ENCODE data around the gene GALNT9. TPM values are rescaled to one million over a fixed set of nuclear protein-coding genes. Genes with fewer than 3 reads are reported as not detected.
"Not testable (repeated sequence)": the region's sequence is repeated elsewhere in the genome, so short reads cannot be mapped to it uniquely, and the experiment has no call there.

GALNT9 gene
- total RNA-seq, 1 donor from 2014 or later, result 1.6 TPM

DNA sequence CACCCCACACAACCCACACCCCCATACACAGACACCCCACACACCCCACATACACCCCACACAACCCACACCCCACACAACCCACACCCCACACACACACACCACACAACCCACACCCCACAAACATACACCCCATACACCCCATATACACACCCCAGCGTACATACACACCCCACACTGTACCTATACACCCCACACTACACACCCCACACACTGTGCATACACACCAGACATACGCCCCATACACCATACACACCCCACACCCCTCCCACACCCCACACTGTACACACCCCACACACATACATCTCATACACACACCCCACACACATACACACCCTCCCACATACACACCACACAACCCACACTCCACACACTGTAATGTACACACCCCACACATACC is 104.9 kb downstream of the GALNT9 start:
- no peak overlapping the region for H3K27ac Mint-ChIP-seq
- TF ChIP-seq, protein P1, sequence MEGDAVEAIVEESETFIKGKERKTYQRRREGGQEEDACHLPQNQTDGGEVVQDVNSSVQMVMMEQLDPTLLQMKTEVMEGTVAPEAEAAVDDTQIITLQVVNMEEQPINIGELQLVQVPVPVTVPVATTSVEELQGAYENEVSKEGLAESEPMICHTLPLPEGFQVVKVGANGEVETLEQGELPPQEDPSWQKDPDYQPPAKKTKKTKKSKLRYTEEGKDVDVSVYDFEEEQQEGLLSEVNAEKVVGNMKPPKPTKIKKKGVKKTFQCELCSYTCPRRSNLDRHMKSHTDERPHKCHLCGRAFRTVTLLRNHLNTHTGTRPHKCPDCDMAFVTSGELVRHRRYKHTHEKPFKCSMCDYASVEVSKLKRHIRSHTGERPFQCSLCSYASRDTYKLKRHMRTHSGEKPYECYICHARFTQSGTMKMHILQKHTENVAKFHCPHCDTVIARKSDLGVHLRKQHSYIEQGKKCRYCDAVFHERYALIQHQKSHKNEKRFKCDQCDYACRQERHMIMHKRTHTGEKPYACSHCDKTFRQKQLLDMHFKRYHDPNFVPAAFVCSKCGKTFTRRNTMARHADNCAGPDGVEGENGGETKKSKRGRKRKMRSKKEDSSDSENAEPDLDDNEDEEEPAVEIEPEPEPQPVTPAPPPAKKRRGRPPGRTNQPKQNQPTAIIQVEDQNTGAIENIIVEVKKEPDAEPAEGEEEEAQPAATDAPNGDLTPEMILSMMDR (conservative IDR thresholded peaks at IDR 0.05), result no peak
- DNase-seq (ENCODE audit: extremely low spot score, unreplicated experiment), result no peak
- H3K27me3 Mint-ChIP-seq, result peaks cover 25% of the 10 kb centered on the region
- H3K9me3 Mint-ChIP-seq, result no peaks in the 10 kb centered on the region
- no peaks in the 10 kb centered on the region for H3K36me3 Mint-ChIP-seq
- H3K4me1 Mint-ChIP-seq (ENCODE audit: unreplicated experiment), result peaks cover 6% of the 10 kb centered on the region
- no peak overlapping the region for H3K4me3 Mint-ChIP-seq

DNA sequence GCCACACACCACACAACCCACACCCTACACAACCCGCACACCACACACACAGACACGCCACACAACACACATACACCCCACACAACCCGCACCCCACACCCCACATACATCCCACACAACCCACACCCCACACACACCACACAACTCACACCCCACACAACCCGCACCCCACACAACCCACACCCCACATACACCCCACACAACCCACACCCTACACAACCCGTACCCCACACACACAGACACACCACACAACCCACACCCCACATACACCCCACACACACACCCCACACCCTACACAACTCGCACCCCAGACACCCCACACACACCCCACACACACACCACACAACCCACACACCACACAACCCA is 106.6 kb downstream of the GALNT9 start:
- Mint-ChIP-seq H3K27ac (no peak overlapping the region), H3K36me3 (no peaks in the 10 kb centered on the region), H3K4me3 (no peak overlapping the region), H3K9me3 (no peaks in the 10 kb centered on the region), H3K4me1 (ENCODE audit: unreplicated experiment) (peaks cover 6% of the 10 kb centered on the region), H3K27me3 (peaks cover 29% of the 10 kb centered on the region)
- DNase-seq (ENCODE audit: extremely low spot score, unreplicated experiment), result no peak
- TF ChIP-seq, protein P1 (conservative IDR thresholded peaks at IDR 0.05), result no peak

DNA sequence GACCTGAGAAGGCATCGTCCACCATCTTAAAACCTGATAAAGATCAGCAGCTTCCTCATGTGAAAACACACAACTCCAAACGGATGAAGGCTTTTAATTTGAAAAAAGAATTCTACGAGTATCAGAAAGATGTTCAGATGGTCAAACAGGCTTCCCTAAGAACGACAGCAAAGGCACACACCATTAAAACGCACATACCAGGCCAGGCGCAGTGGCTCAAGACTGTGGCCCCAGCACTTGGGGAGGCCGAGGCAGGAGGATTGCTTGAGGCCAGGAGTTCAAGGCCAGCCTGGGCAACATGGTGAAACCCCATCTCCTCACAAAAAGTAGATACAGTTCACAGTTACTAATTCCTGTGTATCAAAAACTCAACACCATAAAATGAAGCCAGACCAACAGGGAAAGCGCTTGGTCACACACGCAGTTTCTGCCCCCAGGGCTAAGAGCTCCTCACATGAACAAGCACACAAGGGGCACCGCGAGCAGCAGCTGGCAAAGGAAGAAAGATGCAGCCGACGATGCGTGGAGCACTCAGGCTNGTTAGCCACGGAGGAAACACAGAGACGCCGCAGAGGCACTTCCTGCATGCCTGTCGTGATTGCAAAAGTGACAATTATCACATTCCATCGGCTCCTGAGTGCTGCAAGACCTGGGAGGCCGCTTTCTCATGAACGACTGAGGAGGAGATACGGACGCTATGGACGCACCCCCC is 107.1 kb downstream of the GALNT9 start:
- Mint-ChIP-seq H3K4me3 (peak overlapping the region; percentile 50), H3K27me3 (peaks cover 35% of the 10 kb centered on the region), H3K27ac (peak overlapping the region; percentile 69), H3K4me1 (ENCODE audit: unreplicated experiment) (peaks cover 6% of the 10 kb centered on the region), H3K9me3 (no peaks in the 10 kb centered on the region), H3K36me3 (no peaks in the 10 kb centered on the region)
- DNase-seq (ENCODE audit: extremely low spot score, unreplicated experiment), result no peak
- TF ChIP-seq, protein P1 (conservative IDR thresholded peaks at IDR 0.05), result no peak

DNA sequence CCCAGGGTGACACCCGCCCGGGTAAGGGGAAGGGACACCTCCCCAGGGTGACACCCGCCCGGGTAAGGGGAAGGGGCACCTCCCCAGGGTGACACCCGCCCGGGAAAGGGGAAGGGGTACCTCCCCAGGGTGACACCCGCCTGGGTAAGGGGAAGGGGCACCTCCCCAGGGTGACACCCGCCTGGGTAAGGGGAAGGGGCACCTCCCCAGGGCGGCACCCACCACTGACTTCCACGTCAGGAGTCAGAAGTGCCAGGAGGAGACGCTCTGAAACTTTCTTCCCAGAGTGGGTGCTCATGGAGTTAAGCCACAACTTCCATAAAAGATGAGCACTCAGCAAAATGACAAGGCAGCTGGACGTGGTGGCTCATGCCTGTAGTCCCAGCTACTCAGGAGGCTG is 109.6 kb downstream of the GALNT9 start:
- H3K4me1 Mint-ChIP-seq (ENCODE audit: unreplicated experiment); DNase-seq (ENCODE audit: extremely low spot score, unreplicated experiment); H3K36me3 Mint-ChIP-seq; H3K9me3 Mint-ChIP-seq; H3K27ac Mint-ChIP-seq; H3K4me3 Mint-ChIP-seq: not testable (repeated sequence)
- H3K27me3 Mint-ChIP-seq, result peaks cover 50% of the 10 kb centered on the region

DNA sequence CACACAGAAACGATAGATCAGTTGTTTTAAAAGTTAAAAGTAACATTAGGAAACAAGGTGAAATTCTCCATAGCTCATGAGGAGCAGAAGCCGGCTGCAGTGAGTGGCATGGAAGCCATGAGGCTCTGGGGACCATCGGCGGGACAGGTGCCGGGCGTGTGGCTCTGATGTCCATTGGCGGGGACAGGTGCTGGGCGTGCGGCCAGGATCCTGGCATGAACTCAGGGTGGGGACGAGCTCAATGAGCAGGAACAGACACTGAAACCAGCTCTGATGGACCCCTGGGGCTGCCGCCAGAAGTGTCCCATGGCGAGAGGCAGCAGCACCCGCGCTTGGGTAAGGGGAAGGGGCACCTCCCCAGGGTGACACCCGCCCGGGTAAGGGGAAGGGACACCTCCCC is 110.1 kb downstream of the GALNT9 start:
- DNase-seq (ENCODE audit: extremely low spot score, unreplicated experiment), result no peak
- H3K4me3 Mint-ChIP-seq, result no peak overlapping the region
- H3K36me3 Mint-ChIP-seq, result no peaks in the 10 kb centered on the region
- peak overlapping the region; percentile 81 for H3K27ac Mint-ChIP-seq
- H3K9me3 Mint-ChIP-seq, result no peaks in the 10 kb centered on the region
- TF ChIP-seq, protein P1 (conservative IDR thresholded peaks at IDR 0.05), result no peak
- peaks cover 54% of the 10 kb centered on the region for H3K27me3 Mint-ChIP-seq
- peaks cover 6% of the 10 kb centered on the region for H3K4me1 Mint-ChIP-seq (ENCODE audit: unreplicated experiment)

DNA sequence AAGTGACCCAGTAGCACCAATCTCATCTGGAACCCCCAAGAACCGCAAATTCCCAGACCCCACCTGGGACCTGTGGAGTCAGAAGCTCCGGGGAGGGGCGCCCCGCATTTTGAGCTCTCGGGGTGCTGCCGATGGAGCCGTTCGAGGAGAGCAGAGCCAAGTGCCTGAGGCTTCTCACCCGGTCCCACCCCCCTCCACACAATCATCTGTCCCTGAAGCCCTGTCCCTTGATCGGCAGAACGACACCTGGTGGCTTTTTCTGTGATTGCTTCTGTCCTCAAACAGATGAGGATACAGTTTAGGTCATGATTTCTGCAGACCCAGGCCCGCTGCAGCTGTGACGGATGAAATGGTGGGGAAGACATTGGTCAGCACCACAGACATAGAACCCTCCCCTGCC is 110.5 kb downstream of the GALNT9 start:
- DNase-seq (ENCODE audit: extremely low spot score, unreplicated experiment), result no peak

More for the DNA sequence above, 110.5 kb downstream of the GALNT9 start:
- Mint-ChIP-seq H3K4me3 (peak overlapping the region; percentile 53), H3K27ac (peak overlapping the region; percentile 81), H3K36me3 (no peaks in the 10 kb centered on the region), H3K27me3 (peaks cover 56% of the 10 kb centered on the region), H3K4me1 (ENCODE audit: unreplicated experiment) (peaks cover 6% of the 10 kb centered on the region), H3K9me3 (no peaks in the 10 kb centered on the region)
- TF ChIP-seq, protein P1 (conservative IDR thresholded peaks at IDR 0.05), result peak; percentile 64
